ENCODE results near the gene ALKBH1.
A peak's percentile ranks its signal among the peaks of the same experiment; 100 is the strongest.
"Not testable (repeated sequence)": the region's sequence is repeated elsewhere in the genome, so short reads cannot be mapped to it uniquely, and the experiment has no call there.

The ALKBH1 gene, protein sequence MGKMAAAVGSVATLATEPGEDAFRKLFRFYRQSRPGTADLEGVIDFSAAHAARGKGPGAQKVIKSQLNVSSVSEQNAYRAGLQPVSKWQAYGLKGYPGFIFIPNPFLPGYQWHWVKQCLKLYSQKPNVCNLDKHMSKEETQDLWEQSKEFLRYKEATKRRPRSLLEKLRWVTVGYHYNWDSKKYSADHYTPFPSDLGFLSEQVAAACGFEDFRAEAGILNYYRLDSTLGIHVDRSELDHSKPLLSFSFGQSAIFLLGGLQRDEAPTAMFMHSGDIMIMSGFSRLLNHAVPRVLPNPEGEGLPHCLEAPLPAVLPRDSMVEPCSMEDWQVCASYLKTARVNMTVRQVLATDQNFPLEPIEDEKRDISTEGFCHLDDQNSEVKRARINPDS

DNA sequence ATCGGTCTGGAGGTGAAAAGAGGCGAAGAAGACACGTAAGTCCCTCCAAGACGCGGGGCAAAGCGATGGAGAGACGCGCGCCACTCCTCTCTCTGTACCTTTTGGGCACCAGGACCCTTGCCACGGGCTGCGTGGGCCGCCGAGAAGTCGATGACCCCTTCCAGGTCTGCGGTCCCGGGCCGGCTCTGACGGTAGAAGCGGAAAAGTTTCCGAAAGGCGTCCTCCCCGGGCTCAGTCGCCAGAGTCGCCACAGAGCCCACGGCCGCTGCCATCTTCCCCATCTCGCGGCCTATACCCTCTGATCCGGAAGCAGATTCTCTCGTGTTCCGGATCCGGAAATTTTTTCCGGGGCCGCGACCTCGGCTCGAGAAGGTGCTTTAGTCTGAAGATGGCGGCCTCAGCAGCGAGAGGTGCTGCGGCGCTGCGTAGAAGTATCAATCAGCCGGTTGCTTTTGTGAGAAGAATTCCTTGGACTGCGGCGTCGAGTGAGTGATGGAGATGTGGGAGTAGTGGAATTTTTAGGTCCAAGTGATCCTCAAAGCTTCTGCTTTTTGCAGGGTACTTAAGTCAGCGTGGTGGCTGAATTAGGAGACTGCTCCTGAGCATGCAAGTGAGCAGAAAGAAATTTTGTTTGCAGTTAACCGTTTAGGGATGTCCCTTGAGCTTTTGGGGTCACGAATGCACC is at the start of gene ALKBH1, which contains the start of gene SLIRP:
TSS of gene ALKBH1 (minus strand) at position 300 of the 685 bp plus-strand sequence. CDS start at position 281, 19 bp downstream.
TSS of gene SLIRP (plus strand) at position 380 of the 685 bp plus-strand sequence. CDS start at position 389, 9 bp downstream.
- DNase-seq = peak; percentile 72 to 92

DNA sequence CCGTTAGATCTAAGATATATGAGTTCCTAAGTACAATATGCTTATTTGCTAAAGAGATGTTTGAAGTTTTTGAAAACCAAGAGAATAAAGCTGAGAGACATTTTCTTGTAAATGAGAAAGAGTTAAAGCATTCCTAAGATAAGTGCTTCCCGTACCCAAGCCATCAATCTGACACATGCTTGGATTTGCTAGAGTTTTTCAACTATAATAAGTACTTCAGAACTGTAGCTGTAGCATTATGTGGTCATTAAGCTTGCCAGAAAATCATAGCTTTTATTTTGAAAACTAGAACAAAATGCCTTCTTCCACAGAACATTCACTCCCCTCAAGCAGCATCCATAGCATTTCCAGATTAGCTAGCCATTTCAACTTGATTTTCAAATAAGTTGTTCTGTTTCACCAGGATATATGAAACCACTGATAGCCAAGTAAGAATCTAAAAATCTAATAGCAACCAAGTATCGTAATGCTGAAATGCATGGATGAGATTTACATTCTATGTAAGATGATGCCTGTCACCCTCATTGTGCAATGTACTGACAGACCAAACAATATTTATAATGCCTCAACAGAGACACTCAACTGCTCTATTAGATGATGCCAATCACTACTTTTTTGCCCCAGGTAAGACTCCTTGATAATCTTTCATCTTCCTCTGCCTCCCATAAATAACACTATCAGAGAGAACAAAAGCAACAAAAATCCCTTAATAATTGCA is 45.1 kb upstream of the ALKBH1 start:
- DNase-seq = no peak

DNA sequence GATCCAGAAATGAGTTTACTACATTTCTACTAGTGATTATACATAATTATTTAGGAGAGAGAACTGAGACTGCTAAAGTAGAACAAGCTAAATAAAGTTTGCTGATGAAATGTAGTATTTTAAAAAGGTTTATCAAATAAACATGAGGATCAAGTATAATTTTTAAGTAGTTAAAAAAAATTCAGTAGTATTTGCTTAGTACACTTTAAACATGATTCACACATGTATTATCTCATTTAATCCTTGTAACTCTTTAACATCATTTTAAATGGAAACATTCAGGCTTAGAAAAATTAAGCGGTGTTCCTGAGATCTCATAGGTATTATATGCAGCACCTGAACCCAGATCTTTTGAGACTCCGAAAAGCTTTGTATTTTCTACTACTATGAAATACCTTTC is 44.4 kb upstream of the ALKBH1 start:
- no peak for DNase-seq

DNA sequence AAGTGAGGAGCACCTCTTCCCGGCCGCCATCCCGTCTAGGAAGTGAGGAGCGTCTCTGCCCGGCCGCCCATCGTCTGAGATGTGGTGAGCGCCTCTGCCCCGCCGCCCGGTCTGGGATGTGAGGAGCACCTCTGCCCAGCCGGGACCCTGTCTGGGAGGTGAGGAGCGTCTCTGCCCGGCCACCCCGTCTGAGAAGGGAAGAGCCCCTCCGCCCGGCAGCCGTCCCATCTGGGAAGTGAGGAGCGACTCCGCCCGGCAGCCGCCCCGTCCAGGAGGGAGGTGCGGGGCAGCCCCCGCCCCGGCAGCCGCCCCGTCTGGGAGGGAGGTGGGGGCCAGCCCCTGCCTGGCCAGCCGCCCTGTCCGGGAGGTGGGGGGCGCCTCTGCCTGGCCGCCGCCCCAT is 39.6 kb upstream of the ALKBH1 start:
- DNase-seq = not testable (repeated sequence)

DNA sequence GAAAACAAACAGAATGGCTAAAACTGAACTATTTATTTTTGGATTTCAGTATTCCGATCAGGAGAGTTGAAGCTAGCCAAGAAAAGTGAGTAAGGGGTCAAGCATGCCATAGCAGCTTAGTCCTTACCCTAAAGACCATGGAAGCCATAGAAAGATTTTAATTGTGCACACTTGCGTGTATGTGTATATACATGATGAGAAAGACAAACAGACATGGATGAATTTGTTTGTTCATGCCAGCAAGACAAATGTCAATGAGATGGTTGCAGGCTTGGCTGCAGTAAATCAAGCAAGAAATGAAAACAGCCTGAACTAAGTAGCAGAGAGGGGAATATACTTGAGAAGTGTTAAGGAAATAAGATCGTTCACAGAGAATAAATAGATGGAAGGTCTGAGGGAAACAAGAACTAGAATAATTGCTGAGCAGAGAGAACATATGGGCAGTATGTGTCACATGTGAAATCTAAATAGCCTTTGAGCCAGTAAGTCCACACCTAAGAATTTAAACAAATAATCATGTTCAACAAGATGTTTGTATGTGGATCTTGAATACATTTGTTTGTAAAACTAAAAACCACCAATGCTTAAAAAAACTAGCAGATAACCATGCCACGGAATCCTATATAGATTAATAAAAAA is 38.4 kb upstream of the ALKBH1 start:
- DNase-seq = no peak

DNA sequence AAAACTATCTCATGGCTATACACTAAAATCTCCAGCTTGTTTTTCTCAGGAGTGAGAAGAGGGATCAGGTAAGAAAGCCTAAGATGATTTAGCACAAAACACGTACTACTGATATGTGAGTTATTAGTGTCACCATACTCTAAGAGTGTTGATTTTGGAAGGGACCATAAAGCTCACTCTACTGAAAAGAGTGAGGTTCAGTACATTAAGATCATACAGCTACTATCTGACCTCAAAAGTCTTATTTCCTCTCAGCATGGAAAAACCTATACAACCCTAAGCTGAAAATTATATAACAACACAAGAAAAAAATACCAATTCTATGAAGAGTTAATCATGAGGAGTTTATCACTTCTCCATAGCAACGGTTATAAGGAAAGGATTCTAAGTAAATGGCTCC is 33.6 kb upstream of the ALKBH1 start:
- DNase-seq = no peak

DNA sequence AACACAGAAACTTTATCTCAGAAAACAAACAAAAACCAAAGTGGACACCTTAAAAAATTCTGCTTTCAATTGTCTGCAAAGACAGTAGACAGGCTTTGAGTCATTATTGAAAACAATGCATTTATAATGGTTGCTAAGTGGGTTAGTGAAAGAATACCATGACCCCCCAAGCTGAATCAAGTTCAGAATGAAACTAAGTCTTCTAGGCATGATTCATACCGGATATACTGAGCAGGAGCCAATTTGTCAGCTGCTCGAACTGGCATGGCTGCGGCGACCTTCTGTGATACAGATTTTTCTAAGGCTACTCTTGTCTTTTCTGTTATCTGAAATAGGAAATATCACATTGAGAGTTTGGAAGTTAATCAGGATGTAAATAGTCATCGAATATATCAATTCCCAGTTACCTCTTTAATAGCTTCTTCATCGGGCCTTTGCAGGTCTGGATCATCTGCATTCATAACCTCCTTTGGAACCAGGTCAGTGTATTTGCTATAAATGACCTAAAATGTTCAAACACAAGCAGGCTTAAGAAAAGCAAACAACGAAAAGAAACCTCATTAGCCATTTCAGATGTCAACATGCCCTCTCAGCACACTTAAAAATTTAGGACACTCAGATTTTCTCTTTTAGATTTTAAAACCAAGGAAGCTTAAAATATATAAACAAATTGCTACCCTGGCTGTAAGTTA is 30.9 kb upstream of the ALKBH1 start:
- no peak for DNase-seq

DNA sequence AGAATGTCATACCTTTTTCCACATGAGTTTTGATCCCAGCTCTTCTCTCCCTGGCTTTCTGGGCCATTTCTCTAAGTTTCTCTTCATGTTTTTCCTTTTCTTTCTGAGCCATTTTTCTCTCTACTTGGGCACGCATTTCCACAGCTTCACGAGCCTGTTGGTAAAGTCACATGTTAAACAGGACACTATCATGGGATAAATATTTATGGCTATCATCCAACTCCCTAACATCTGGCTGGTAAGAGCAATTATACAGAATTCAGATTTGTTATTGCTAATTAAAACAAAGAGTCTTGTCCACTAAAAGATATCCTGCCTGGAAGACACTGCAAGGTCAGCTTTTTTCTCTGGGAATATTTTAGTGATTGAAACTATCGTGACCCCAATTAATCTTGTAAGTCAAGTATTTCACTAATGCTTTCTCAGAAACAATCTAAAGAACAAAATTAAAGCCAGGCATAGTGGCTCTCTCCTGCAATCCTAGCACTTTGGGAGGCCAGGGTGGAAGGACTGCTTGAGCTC is 23.2 kb upstream of the ALKBH1 start:
- no peak for DNase-seq

DNA sequence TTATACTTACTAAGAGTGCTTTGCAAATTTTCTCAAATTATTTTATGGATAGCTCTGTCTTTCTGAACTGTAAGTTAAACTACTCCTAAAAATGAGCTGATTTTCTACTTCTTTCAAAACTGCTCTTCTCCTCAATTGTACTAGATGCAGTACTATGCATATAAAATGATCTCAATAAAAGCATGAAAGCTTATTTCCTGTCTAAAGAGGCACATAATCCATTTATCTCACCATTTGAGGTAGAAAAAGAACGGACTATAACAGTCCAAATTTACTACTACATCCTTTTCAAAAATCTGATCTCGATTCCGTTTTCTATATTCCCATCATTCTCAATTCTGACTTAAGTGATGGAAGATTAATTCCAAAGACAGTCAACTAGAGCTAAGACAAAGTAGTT is 14.5 kb upstream of the ALKBH1 start:
- no peak for DNase-seq

DNA sequence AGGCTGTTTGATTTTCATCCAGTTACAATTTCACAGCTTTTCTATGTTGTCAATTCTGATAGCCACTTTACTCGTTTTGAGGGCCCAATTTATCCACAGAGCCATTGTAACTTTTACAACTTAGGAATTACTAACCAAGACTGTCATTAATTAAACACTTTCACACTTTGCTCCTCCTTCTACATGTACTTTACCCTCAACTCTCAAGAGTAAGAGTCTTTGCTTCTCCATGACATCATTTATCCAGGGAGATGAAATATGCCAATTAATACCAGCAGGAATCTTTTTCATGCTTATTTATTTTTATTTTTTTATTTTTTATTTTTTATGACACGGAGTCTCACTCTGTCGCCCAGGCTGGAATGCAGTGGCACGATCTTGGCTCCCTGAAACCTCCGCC is 13.6 kb upstream of the ALKBH1 start:
- no peak for DNase-seq

DNA sequence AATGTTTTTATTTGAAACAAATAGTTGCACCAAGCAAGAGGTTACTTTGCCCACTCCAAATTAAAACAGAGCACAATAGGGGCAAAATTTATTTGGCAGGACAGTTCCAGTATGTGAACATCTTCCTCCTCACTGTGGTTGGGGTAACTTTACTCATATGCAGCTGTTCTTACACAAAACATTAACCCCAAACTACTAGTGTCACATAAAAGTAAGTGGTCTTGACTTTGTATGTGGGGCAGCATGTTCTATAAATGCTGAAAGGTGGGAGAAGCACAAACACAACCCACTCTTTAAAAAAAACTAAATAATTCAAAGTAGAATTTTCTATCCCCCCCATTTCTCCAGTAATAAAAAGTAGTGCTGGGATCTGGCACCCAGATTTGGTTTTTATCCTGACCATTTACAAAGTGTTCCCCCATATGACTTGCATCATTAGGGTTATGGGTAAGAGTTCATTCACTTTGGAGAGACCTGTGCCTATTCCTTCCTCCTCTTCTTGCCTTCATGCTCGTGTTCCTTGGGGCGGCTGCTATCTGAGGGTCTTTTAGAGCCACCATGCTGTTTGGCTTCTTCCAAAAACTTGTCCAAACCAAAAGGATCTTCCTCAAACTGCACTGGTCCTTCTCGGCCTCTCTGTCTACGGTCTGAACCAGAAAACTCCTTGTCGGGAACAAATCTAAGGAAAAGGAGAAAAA is 9.9 kb upstream of the ALKBH1 start:
- DNase-seq = no peak

DNA sequence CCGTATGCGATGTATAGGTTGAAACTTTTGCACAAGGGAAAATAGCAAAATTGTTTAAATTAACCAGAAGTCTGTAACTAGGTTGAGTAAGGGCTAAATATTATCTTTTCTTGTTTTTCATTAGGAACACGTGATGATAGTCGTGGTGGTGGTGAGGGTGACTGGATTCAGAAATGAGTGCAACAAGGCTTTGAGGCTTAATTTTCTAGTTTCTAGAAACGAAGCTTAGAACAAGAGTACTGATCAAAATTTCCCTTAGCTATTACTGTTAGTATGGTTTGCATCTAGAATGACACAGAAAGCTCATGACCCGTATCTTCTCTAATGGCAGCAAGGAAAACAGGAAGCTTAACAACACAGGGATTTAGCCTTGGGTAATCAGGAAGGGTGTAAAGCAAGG is 7.1 kb upstream of the ALKBH1 start:
- DNase-seq = no peak

DNA sequence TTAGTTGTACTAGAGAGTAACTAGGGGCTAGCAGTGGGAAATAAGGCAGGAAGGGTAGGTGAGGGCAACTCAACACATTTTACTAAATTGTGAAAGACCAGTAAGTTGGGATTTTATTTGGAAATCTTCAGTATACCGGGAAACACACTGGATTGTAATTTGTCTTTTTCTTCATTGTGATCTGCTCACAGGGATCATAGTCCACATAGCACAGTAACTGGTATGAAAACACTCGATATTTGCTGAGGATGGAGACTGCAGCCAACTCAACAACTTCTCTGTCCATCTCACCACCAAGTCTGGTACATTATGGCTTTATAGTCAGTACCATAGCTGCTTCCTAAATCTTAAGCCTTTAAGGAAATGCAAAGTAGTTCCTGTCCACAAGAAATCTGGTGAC is 2.5 kb upstream of the ALKBH1 start:
- no peak for DNase-seq

DNA sequence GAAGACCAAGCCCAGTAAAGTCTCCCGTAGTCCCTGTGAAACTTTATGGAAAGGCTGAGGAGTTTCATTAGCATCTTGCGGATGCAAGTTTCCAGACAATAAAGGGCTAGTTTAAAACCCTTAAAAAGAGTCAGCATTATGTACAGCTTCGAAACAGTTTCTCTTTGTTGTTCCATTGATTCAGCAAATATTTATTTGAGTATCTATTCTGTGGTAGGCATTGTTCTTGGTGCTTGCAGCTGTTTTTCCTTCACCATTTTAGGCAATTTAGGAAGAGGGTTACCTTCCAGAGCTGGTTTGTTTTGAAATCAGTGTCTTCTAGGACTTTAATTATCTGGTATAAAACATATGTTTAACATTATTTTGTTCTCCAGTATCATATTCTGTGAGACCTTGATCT is 1.6 kb upstream of the ALKBH1 start:
- DNase-seq = no peak

DNA sequence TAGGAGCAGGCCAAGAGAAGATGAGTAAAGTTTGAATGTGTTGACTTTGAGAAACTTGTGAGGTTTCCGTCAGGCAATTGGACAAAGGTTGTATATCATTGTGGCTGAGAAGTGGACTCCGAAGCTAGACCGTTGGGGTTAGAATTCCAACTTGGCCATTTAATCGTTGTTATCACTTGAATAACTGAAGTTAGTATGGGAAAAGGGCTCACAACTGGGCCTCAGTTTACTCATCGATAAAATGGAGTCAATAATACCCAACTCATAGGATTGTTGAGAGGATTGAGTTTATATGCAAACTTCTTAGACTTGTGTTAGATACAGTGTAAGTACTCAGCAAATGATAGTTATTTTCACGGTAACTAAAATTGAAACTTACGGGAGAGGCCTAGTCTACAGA is 926 bp upstream of the ALKBH1 start:
- no peak for DNase-seq

DNA sequence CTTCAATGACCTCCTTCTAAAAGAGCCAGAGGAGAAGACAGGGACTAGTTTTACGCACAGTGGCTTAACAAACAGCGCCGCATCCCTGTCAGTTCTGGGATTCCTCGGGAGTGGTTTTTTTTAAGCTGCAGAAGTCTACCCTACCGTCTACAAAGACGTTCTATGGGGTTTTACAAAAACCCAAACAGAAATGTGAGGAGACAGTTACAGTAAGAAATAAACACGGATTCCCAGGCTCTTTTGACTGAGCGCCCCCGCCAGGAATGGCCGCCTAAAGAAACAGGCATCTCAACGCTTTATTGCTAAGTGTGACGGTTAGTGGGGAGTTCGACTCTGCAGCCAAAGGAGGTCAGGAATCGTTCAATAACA is 484 bp downstream of the ALKBH1 start:
- peak in 1 of 2 experiments; percentile 36 for DNase-seq

DNA sequence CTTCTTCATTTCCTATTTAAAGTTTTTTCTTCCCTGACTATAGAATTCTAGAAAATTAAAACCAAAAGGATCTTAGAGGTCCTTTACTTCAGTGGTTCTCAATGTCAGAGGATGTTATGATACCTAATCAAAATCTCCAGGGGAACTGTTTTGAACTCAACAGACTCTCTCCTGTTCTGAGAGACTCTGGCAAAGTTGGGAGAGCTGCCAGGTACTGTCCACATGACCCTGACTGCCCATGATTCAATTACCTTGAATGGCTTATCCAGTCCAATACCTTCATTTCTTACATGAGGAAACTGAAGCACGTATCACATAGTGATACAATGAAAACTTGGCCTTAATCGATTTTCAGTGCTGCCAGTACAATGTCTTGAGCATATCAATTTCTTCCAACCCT is 16.6 kb downstream of the ALKBH1 start:
- no peak for DNase-seq

DNA sequence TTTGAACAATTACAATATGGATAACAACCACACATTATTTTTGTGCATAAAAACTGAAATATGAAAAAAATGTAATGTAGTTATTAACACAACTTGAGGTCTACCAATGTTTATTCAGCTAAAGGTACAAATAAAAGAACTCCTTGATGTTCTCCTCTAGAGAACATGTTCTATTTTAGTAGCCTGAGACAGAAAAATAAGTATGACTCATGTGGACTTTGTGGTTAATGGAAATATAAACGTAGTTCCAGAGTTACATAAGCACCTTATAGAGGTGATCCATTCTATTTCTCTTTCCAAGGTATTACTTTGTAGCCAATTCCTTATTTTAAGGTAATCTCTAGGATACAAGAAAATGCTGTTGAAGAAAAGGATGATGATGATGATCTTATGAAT is 25.7 kb downstream of the ALKBH1 start:
- no peak for DNase-seq

DNA sequence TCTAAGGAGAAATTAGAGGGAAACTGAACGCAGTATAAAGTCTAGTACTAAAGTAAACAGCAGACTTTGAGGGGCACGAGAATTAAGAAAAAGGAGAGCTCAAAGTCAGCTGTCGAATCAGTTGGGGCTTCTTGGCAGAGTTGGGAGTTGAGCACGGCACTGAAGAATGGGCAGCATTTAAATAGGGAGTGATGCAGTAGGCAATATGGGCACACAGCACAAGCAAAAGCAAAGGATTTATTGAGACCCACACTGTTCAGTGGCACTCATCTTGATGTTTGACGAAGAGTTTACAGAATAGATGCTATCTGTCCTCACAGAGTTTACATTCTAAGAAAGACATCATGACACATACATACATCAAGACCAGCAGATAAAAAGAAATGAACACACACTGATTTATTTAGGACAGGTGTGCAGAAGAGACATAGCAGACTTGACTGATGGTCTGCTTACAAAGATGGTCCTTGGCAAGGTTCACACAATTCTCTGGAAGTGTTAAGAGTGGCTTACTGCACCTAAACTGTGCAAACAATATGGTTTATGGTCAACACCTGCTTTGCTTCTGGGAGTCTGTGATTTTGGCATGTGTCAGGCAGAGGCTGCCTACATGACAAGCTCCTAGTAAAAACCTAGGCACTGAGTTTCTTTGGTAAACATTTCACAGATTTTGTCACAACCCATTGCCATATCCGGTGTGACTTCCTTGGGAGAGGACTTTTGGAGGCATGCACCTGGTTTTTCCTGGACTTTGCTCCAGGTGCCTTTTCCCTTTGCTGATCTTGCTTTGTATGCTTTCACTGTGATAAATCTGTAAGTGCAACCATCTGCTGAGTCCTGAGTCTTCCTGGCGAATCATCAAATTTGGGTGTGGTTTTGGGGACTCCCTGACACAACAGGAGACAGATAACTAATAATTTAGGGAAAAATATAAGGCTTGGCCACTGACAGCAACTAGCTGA is 26.3 kb downstream of the ALKBH1 start:
- DNase-seq = no peak

DNA sequence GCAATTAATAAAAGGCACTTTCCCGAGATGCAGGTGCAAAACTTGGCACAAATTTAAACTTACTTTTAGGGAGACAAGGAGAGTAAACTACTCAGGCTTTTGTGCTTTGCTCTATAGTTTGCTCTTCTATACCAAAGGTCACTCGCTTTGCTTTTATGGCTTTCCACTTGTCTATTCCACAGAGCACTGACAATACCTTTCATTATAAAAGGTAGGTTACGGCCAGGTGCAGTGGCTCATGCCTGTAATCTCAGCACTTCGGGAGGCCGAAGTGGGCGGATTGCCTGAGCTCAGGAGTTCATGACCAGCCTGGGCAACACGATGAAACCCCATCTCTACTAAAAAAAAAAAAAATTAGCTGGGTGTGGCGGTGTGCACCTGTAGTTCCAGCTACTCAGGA is 32.9 kb downstream of the ALKBH1 start:
- DNase-seq = no peak

DNA sequence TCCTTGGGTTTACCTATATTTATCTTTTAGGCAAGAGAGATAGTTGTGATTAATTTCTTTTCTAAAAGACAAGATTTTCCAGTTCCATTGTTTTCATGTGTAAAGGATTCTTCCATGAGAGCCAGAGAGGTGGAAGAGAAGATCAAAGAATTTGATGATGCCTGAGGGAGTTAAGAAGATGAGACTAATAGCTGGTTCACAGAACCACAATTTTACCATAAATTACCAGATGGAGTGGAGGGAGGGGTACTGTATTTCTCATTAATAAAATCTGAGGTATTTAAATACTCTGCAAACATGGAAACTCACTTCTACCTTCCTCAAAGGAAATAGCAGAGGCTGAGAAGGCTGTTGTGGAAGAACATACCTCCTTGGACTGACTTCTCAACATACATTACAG is 34.6 kb downstream of the ALKBH1 start:
- DNase-seq = no peak

Measured in NCI-H526 (cell line).